CD14-positive monocyte (primary cell): Measurements from ENCODE around the gene ARPC1A. TPM values are rescaled to one million over a fixed set of nuclear protein-coding genes. Genes with fewer than 3 reads are reported as not detected.

Source experiments
- DNase-seq, 3 donors: peaks; one replicate each; pipeline ENCODE4 v3.0.0-alpha.2; 2011 to 2022
- H2AFZ ChIP-seq: 2 replicates; pipeline ENCODE4 v1.6.0; 2012; ENCODE audit warnings: mild to moderate bottlenecking, low read depth, low read length, inconsistent platforms; ENCODE audit not compliant: insufficient read depth, poor library complexity, severe bottlenecking
- H3K27ac ChIP-seq, 2 donors: 1 replicate in 1 of 2; 2 replicates in 1 of 2; pipeline ENCODE4 v1.5.1; 2012 to 2013; ENCODE audit warnings: low read length in 2 of 2, control low read depth in 1 of 2, inconsistent platforms in 1 of 2, low read depth in 1 of 2, mild to moderate bottlenecking in 1 of 2
- H3K27me3 ChIP-seq, 2 donors: one replicate each; pipeline versions ENCODE4 v1.6.0 to v1.6.1; 2011 to 2013; ENCODE audit warnings: low read length in 2 of 2; ENCODE audit not compliant: control insufficient read depth in 2 of 2, insufficient read depth in 2 of 2
- H3K36me3 ChIP-seq, 2 donors: replicated peaks in 1 of 2; 1 replicate in 1 of 2; 2 replicates in 1 of 2; pipeline versions ENCODE4 v1.5.1 to v1.6.1; 2012 to 2013; ENCODE audit warnings: low read length in 2 of 2, control low read depth in 1 of 2, inconsistent platforms in 1 of 2, mild to moderate bottlenecking in 1 of 2; ENCODE audit not compliant: insufficient read depth in 2 of 2, control insufficient read depth in 1 of 2
- H3K4me1 ChIP-seq, 2 donors: 1 replicate in 1 of 2; 2 replicates in 1 of 2; pipeline versions ENCODE4 v1.5.1 to v1.6.1; 2012 to 2013; ENCODE audit warnings: low read length in 2 of 2, control low read depth in 1 of 2, inconsistent platforms in 1 of 2, mild to moderate bottlenecking in 1 of 2, moderate library complexity in 1 of 2; ENCODE audit not compliant: insufficient read depth in 2 of 2, control insufficient read depth in 1 of 2
- H3K4me2 ChIP-seq: replicated peaks from 2 replicates; pipeline ENCODE3; 2012; ENCODE audit warnings: low read length, moderate library complexity, mild to moderate bottlenecking; ENCODE audit not compliant: poor library complexity, severe bottlenecking; ENCODE audit errors: extremely low read depth
- H3K4me3 ChIP-seq, 3 experiments: fragments of 200-600 bp in 1 of 3; sonication (generic) in 1 of 3; replicated peaks in 1 of 3; 1 replicate in 2 of 3; 2 replicates in 1 of 3; pipeline ENCODE4 v1.5.1; 2011 to 2013; ENCODE audit warnings: low read length in 3 of 3, mild to moderate bottlenecking in 3 of 3, control low read depth in 2 of 3, low read depth in 2 of 3, inconsistent platforms in 1 of 3, moderate library complexity in 1 of 3
- H3K79me2 ChIP-seq: 2 replicates; pipeline ENCODE4 v1.6.0; 2012; ENCODE audit warnings: mild to moderate bottlenecking, control low read depth, inconsistent platforms, low read length, moderate library complexity; ENCODE audit not compliant: insufficient read depth
- H3K9ac ChIP-seq: 2 replicates; pipeline ENCODE4 v1.6.0; 2017; ENCODE audit warnings: low read length, mild to moderate bottlenecking; ENCODE audit not compliant: insufficient read depth, poor library complexity, severe bottlenecking
- H3K9me3 ChIP-seq, 2 donors: replicated peaks in 1 of 2; 1 replicate in 1 of 2; 2 replicates in 1 of 2; pipeline versions ENCODE4 v1.5.1 to v1.6.1; 2012 to 2013; ENCODE audit warnings: low read length in 2 of 2, control low read depth in 1 of 2; ENCODE audit not compliant: control insufficient read depth in 1 of 2, insufficient read depth in 1 of 2
- H4K20me1 ChIP-seq: 2 replicates; pipeline ENCODE4 v1.6.0; 2012; ENCODE audit warnings: mild to moderate bottlenecking, low read length, control low read depth, moderate library complexity; ENCODE audit not compliant: insufficient read depth
- H3K27ac Mint-ChIP-seq, 7 donors: one replicate each; pipeline ENCODE4 v1.8.0; 2020; ENCODE audit warnings: mild to moderate bottlenecking in 7 of 7, mixed read lengths in 7 of 7, moderate library complexity in 6 of 7, inconsistent platforms in 2 of 7
- H3K27me3 Mint-ChIP-seq, 3 donors: one replicate each; pipeline ENCODE4 v1.8.0; 2021 to 2022; ENCODE audit warnings: low read depth in 3 of 3, mild to moderate bottlenecking in 3 of 3, mixed read lengths in 3 of 3, moderate library complexity in 3 of 3, inconsistent platforms in 1 of 3
- H3K36me3 Mint-ChIP-seq, 2 donors: one replicate each; pipeline ENCODE4 v1.8.0; 2020; ENCODE audit warnings: mixed read lengths in 2 of 2, inconsistent platforms in 1 of 2, mild to moderate bottlenecking in 1 of 2
- H3K4me1 Mint-ChIP-seq: one replicate; pipeline ENCODE4 v1.8.0; 2020; ENCODE audit warnings: mild to moderate bottlenecking, mixed read lengths
- H3K4me3 Mint-ChIP-seq, 2 donors: one replicate each; pipeline ENCODE4 v1.8.0; 2020; ENCODE audit warnings: mild to moderate bottlenecking in 2 of 2, mixed read lengths in 2 of 2, moderate library complexity in 1 of 2
- H3K9me3 Mint-ChIP-seq, 7 donors: one replicate each; pipeline ENCODE4 v1.8.0; 2020 to 2022; ENCODE audit warnings: mixed read lengths in 7 of 7, mild to moderate bottlenecking in 6 of 7, moderate library complexity in 6 of 7, inconsistent platforms in 2 of 7
- WGBS: methylation state at CpG from one replicate; pipeline ENCODE4 v1.1.5; 2013; ENCODE audit warnings: missing lambda C conversion rate; ENCODE audit not compliant: insufficient coverage; 5-methylcytosine and 5-hydroxymethylcytosine counted together
- intact Hi-C, 2 donors: fragments of 100-400 bp; cut with micrococcal nuclease; formaldehyde crosslinking; loops; one replicate each; pipeline versions ENCODE4 v1.15.0 to v1.15.1; 2023
- polyA plus RNA-seq, 3 donors: library from polyadenylated mRNA; depleted of rRNA in 1 of 3; unstranded in 2 of 3; stranded (reverse) in 1 of 3; fragments of 300-500 nt in 2 of 3; fragments of >200 nt in 1 of 3; fragmentation: Illumina TruSeq in 2 of 3; gene quantifications; 1 replicate in 2 of 3; 2 replicates in 1 of 3; pipeline ENCODE4 v1.2.3, GENCODE V29; 2012 to 2021
- TF ChIP-seq, protein P1 (sequence below): fragments of 200-600 bp; IDR thresholded peaks from one replicate; pipeline ENCODE4 v1.8.0; 2022; ENCODE audit warnings: antibody characterized with exemption, mild to moderate bottlenecking

The ARPC1A gene
- polyA plus RNA-seq, 3 donors = 71.7 to 107 (median 104) TPM

DNA sequence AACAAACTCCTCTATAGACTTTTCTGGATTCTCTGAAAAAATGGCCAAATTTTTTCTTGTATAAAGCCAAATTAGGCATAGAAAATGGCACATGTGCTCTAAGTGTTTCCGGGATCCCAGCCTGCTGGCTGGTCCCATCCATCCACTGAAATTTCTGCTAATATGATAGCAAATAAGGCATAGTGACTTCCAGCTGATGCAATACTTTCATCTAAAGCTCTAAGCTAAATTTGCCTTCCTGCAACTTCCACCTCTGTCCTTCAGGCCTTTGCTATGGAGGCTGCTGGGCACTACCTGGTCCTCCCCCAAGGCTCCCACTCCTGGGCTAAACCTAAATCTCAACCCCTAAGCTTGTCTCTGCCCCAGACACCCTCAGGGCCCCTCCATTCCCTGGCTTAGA is 32.5 kb upstream of the ARPC1A start:
- Histone ChIP-seq H3K4me2 (no peak overlapping the region), H3K9me3 (no peaks in the 10 kb centered on the region), H3K27ac (no peak overlapping the region), H3K36me3 (no peaks in the 10 kb centered on the region), H3K79me2 (no peaks in the 10 kb centered on the region), H3K4me3 (no peak overlapping the region), H2AFZ (no peak overlapping the region), H4K20me1 (no peaks in the 10 kb centered on the region), H3K4me1 (no peaks in the 10 kb centered on the region), H3K9ac (no peak overlapping the region), H3K27me3 (no peaks in the 10 kb centered on the region)
- peaks cover 0 to 6% (median 2%) of the 10 kb centered on the region in 3 donors for H3K27me3 Mint-ChIP-seq
- H3K4me1 Mint-ChIP-seq = peaks cover 3% of the 10 kb centered on the region
- no peak overlapping the region for H3K4me3 Mint-ChIP-seq
- no peaks in the 10 kb centered on the region for H3K36me3 Mint-ChIP-seq
- no peak overlapping the region for H3K27ac Mint-ChIP-seq
- intact Hi-C loops = no loop called here
- DNase-seq = no peak
- no peaks in the 10 kb centered on the region for H3K9me3 Mint-ChIP-seq
- 100% methylated on average over 1 of the region's 1 CpG for whole genome bisulfite sequencing
- TF ChIP-seq, protein P1, sequence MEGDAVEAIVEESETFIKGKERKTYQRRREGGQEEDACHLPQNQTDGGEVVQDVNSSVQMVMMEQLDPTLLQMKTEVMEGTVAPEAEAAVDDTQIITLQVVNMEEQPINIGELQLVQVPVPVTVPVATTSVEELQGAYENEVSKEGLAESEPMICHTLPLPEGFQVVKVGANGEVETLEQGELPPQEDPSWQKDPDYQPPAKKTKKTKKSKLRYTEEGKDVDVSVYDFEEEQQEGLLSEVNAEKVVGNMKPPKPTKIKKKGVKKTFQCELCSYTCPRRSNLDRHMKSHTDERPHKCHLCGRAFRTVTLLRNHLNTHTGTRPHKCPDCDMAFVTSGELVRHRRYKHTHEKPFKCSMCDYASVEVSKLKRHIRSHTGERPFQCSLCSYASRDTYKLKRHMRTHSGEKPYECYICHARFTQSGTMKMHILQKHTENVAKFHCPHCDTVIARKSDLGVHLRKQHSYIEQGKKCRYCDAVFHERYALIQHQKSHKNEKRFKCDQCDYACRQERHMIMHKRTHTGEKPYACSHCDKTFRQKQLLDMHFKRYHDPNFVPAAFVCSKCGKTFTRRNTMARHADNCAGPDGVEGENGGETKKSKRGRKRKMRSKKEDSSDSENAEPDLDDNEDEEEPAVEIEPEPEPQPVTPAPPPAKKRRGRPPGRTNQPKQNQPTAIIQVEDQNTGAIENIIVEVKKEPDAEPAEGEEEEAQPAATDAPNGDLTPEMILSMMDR = no peak

DNA sequence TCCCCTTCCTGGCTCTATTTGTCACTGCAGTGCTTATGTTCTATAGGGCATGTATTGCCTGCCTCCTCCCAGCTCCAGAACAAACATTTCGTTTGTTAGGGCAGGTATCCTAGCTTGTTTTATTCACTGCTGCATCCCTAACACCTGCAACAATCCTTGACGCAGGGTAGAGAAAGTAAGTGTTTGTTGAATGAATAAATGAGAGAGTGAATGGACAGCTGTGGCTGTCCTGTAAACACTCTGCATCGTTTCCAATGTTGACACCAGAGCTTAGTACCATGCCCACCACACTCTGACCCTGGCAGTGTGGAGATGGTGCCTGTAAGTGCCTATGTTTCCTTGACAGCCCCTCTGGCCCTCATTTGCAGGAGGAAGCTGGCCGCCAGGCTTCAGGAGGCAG is 32.0 kb upstream of the ARPC1A start:
- TF ChIP-seq, protein P1 = no peak
- no peak overlapping the region for H3K27ac ChIP-seq
- H3K9ac ChIP-seq = no peak overlapping the region
- no peak overlapping the region for H3K4me3 Mint-ChIP-seq
- intact Hi-C loops = no loop called here
- peaks cover 0 to 6% (median 2%) of the 10 kb centered on the region in 3 donors for H3K27me3 Mint-ChIP-seq
- no peak overlapping the region for H3K4me2 ChIP-seq
- no peaks in the 10 kb centered on the region for H3K79me2 ChIP-seq
- peaks cover 3% of the 10 kb centered on the region for H3K4me1 Mint-ChIP-seq
- H3K27me3 ChIP-seq = no peaks in the 10 kb centered on the region
- H3K9me3 ChIP-seq = no peaks in the 10 kb centered on the region
- 92% methylated on average over 1 of the region's 4 CpGs for WGBS
- no peak overlapping the region for H3K4me3 ChIP-seq
- H3K27ac Mint-ChIP-seq = peak overlapping the region in 1 of 7 donors; percentile 64
- no peak for DNase-seq
- H3K36me3 ChIP-seq = no peaks in the 10 kb centered on the region
- H3K4me1 ChIP-seq = no peaks in the 10 kb centered on the region
- no peaks in the 10 kb centered on the region for H4K20me1 ChIP-seq
- H3K36me3 Mint-ChIP-seq = no peaks in the 10 kb centered on the region
- no peak overlapping the region for H2AFZ ChIP-seq
- H3K9me3 Mint-ChIP-seq = no peaks in the 10 kb centered on the region
